Colonic mucosa (tissue), 4 donors: ENCODE data around the gene IFNL2. TPM values are rescaled to one million over a fixed set of nuclear protein-coding genes. Genes with fewer than 3 reads are reported as not detected.

ENCODE experiments used
- DNase-seq: peaks from one replicate; pipeline ENCODE4 v3.0.0-alpha.2; 2020
- H3K27ac ChIP-seq: fragments of 200-600 bp; one replicate; pipeline ENCODE4 v1.8.0; 2021
- H3K27me3 ChIP-seq: fragments of 200-600 bp; one replicate; pipeline ENCODE4 v1.8.0; 2021
- H3K36me3 ChIP-seq: fragments of 200-600 bp; one replicate; pipeline ENCODE4 v1.8.0; 2021
- H3K4me1 ChIP-seq: fragments of 200-600 bp; one replicate; pipeline ENCODE4 v1.8.0; 2021; ENCODE audit warnings: mild to moderate bottlenecking
- H3K4me3 ChIP-seq: fragments of 200-600 bp; one replicate; pipeline ENCODE4 v1.8.0; 2021
- H3K9ac ChIP-seq, 2 donors: one replicate each; pipeline ENCODE4 v1.7.0; 2013; ENCODE audit warnings: control low read depth in 2 of 2, low read depth in 2 of 2, low read length in 2 of 2
- H3K9me3 ChIP-seq: fragments of 200-600 bp; one replicate; pipeline ENCODE4 v1.8.0; 2021
- intact Hi-C: fragments of 100-400 bp; cut with DNase I; formaldehyde crosslinking; loops from one replicate; pipeline ENCODE4 v1.14.1; 2022
- total RNA-seq, 2 donors: library from RNA; stranded (reverse); fragmentation: NEBNext Ultra II Directional in 1 of 2; extraction: Animal tissue kit (Norgen Biotek cat#: 25700) in 1 of 2; gene quantifications; one replicate each; pipeline ENCODE4 v1.2.1, GENCODE V29; 2021
- TF ChIP-seq, protein P1 (sequence below): fragments of 200-600 bp; IDR thresholded peaks from one replicate; pipeline ENCODE4 v1.8.0; 2022; ENCODE audit warnings: antibody characterized with exemption, mild to moderate bottlenecking
- donor health status: healthy.
- donor health status: DM: no; HTN: no; CAD: no.
- donor health status: DM: no; HTN: no; CAD: no.

The IFNL2 gene
- total RNA-seq, 2 donors from 2014 or later, result not detected

DNA sequence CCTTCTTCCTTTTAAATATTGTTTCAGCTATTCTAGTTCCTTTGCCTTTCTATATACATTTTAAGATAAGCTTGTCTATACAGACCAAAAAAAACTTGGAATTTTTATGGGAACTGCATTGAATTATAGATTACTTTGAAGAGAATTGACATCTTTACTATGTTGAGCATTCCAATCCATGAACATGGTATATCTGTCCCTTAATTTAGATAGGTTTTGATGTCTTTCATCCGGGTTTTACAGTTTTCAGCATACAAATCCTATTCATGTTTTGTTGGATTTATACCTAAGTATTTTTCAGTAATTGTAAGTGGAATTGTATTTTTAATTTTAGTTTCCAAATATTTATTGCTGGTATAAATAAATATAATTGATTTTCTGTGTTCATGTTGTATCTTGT is 15.8 kb downstream of the IFNL2 start:
- Histone ChIP-seq H3K27ac (no peak overlapping the region), H3K9ac (no peak overlapping the region), H3K27me3 (no peaks in the 10 kb centered on the region), H3K9me3 (no peaks in the 10 kb centered on the region), H3K4me1 (no peaks in the 10 kb centered on the region), H3K36me3 (no peaks in the 10 kb centered on the region), H3K4me3 (no peak overlapping the region)
- TF ChIP-seq, protein P1, sequence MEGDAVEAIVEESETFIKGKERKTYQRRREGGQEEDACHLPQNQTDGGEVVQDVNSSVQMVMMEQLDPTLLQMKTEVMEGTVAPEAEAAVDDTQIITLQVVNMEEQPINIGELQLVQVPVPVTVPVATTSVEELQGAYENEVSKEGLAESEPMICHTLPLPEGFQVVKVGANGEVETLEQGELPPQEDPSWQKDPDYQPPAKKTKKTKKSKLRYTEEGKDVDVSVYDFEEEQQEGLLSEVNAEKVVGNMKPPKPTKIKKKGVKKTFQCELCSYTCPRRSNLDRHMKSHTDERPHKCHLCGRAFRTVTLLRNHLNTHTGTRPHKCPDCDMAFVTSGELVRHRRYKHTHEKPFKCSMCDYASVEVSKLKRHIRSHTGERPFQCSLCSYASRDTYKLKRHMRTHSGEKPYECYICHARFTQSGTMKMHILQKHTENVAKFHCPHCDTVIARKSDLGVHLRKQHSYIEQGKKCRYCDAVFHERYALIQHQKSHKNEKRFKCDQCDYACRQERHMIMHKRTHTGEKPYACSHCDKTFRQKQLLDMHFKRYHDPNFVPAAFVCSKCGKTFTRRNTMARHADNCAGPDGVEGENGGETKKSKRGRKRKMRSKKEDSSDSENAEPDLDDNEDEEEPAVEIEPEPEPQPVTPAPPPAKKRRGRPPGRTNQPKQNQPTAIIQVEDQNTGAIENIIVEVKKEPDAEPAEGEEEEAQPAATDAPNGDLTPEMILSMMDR, result no peak
- DNase-seq, result no peak
- intact Hi-C loops, result no loop called here

DNA sequence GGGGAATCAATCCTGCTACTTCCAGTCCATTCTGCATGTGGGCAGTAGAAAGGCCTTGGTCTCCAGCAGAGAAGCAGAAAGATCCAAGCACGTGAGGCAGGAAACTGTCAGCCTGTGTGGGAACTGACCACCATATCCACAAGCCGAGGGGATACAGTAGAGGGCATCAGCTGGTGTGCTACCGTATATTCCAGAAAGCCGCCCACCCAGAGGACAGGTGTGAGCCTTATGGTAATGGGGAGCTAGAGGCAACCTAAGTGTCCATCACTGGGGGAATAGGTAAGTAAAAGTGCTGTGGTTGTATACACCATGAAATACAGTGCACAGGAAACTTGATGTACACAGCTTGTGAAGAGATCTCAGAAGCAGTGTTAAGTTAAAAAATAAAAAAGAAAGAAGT is 25.2 kb downstream of the IFNL2 start:
- H3K9ac ChIP-seq, result no peak overlapping the region
- no peak overlapping the region for H3K4me3 ChIP-seq
- H3K4me1 ChIP-seq, result no peaks in the 10 kb centered on the region
- H3K36me3 ChIP-seq, result no peaks in the 10 kb centered on the region
- DNase-seq, result no peak
- H3K27me3 ChIP-seq, result no peaks in the 10 kb centered on the region
- no peak overlapping the region for H3K27ac ChIP-seq
- TF ChIP-seq, protein P1, result no peak
- H3K9me3 ChIP-seq, result no peaks in the 10 kb centered on the region
- intact Hi-C loops, result no loop called here

DNA sequence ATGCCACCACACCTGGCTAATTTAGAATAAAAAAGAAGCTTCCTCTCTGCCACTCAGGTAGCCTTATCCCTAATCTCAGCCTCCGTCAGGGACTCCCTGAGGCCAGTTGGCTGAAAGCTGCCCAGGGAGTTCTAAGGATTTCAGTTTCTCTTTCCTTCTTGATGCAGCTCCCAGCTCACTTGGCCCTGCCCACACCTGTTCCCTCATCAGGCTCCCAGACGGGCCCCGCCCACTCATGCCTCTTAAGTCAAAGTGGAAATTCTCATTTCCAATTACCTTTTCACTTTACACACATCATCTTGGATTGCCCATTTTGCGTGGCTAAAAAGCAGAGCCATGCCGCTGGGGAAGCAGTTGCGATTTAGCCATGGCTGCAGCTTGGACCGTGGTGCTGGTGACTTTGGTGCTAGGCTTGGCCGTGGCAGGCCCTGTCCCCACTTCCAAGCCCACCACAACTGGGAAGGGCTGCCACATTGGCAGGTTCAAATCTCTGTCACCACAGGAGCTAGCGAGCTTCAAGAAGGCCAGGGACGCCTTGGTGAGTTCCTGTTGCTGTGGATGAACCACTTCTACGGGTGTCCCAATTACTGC is 28.0 kb downstream of the IFNL2 start, which contains the start of gene IFNL1:
Gene IFNL1 (plus strand): TSS at position 353 of the 591 bp plus-strand sequence. CDS start 15 bp downstream, at position 368.
- Histone ChIP-seq H3K9me3 (no peaks in the 10 kb centered on the region), H3K4me1 (no peaks in the 10 kb centered on the region), H3K27ac (no peak within 1 kb of the TSS), H3K27me3 (no peaks in the 10 kb centered on the region), H3K9ac (no peak within 1 kb of the TSS), H3K4me3 (no peak within 1 kb of the TSS), H3K36me3 (no peaks in the 10 kb centered on the region)
- TF ChIP-seq, protein P1, result no peak
- DNase-seq, result no peak
- intact Hi-C loops, result no loop called here

DNA sequence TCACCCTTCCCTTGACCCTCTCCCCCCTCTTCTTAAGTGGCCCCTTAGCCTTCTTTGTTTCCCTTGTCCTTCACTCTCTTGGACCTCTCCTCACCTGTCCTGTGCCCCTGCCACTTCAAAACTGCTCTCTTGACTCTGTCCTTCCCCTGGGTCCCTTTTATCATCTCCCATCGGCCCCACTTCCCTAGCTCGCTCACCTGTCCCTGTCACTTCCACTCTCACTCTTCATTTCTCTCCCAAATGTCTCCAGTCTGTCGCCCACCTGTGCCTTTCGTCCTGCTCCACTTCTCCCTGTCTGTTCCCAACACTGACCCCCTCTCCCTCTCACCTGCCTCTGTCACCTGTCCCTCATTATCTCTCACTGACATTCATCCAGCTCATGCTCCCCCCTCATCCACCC is 28.7 kb downstream of the IFNL2 start:
- TF ChIP-seq, protein P1, result no peak
- H3K4me3 ChIP-seq, result no peak overlapping the region
- H3K36me3 ChIP-seq, result no peaks in the 10 kb centered on the region
- no peaks in the 10 kb centered on the region for H3K27me3 ChIP-seq
- H3K9ac ChIP-seq, result no peak overlapping the region
- H3K4me1 ChIP-seq, result no peaks in the 10 kb centered on the region
- H3K27ac ChIP-seq, result no peak overlapping the region
- H3K9me3 ChIP-seq, result no peaks in the 10 kb centered on the region
- intact Hi-C loops, result no loop called here
- DNase-seq, result no peak

DNA sequence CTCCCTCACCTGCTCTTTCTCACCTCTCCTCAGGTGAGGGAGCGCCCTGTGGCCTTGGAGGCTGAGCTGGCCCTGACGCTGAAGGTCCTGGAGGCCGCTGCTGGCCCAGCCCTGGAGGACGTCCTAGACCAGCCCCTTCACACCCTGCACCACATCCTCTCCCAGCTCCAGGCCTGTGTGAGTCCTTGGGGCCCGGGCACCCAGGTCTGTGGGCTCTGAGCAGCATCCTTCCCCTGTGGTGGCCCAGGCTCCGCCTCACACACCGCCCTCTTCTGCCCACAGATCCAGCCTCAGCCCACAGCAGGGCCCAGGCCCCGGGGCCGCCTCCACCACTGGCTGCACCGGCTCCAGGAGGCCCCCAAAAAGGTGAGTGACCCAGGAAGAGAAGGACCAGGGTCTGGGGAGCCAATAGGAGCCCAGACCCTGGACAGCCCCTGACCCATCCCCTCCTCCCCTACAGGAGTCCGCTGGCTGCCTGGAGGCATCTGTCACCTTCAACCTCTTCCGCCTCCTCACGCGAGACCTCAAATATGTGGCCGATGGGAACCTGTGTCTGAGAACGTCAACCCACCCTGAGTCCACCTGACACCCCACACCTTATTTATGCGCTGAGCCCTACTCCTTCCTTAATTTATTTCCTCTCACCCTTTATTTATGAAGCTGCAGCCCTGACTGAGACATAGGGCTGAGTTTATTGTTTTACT is 29.9 kb downstream of the IFNL2 start:
- Histone ChIP-seq H3K9ac (no peak overlapping the region), H3K27ac (no peak overlapping the region), H3K4me1 (no peaks in the 10 kb centered on the region), H3K36me3 (no peaks in the 10 kb centered on the region), H3K27me3 (no peaks in the 10 kb centered on the region), H3K4me3 (no peak overlapping the region), H3K9me3 (no peaks in the 10 kb centered on the region)
- no peak for DNase-seq
- intact Hi-C loops, result no loop called here
- TF ChIP-seq, protein P1, result no peak
